Measurements from ENCODE around the gene DYNLRB1. TPM values are rescaled to one million over a fixed set of nuclear protein-coding genes. Genes with fewer than 3 reads are reported as not detected.
"Not testable (repeated sequence)": the region's sequence is repeated elsewhere in the genome, so short reads cannot be mapped to it uniquely, and the experiment has no call there.

The DYNLRB1 gene
- total and polyA plus RNA-seq, 4 donors = 15.8 to 66.9 (median 44.8) TPM

DNA sequence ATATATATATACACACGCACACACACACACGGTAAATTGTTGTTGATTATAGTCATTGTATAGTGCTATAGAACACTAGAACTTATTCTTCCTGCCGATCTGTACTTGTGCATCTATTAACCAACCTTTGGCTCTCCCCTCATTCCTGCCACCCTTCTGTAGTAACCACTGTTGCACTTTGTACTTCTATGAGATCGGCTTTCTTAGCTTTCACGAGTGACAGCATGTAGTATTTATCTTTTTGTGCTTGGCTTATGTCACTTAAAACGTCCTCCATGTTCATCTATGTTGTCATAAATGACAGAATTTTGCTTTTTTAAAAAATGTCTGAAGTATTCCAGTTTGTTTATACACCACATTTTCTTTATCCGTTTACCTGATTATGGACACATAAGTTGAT is 20.9 kb upstream of the DYNLRB1 start:
- Histone ChIP-seq H3K36me3 (ENCODE audit: control insufficient read depth in 4 of 4, insufficient read depth in 3 of 4, low read depth in 1 of 4, low read length in 3 of 4) (peaks cover 8 to 55% (median 50%) of the 10 kb centered on the region in 4 donors), H3K4me3 (ENCODE audit: low read depth in 1 of 3, low read length in 3 of 3) (no peak overlapping the region), H3K27me3 (ENCODE audit: control insufficient read depth in 4 of 4, insufficient read depth in 4 of 4, low read length in 3 of 4) (no peaks in the 10 kb centered on the region), H3K9ac (ENCODE audit: low read depth in 1 of 2, low read length in 2 of 2) (no peak overlapping the region), H3K27ac (ENCODE audit: low read depth in 1 of 2, low read length in 2 of 2) (no peak overlapping the region), H3K4me1 (ENCODE audit: control insufficient read depth in 4 of 4, insufficient read depth in 4 of 4, low read length in 3 of 4) (peaks cover 0 to 2% (median 0%) of the 10 kb centered on the region in 4 donors), H3K9me3 (ENCODE audit: control insufficient read depth in 4 of 4, low read length in 3 of 4) (no peaks in the 10 kb centered on the region)
- no peak for DNase-seq (ENCODE audit: low spot score)
- WGBS = 57% methylated on average over 7 of the region's 7 CpGs
- no peak for TF ChIP-seq FOXA2 (IDR thresholded peaks at IDR 0.05)
- TF ChIP-seq SP1 (IDR thresholded peaks at IDR 0.05) = peak; percentile 15
- TF ChIP-seq NR2F2 (IDR thresholded peaks at IDR 0.05) = no peak
- peak; percentile 41 for TF ChIP-seq HNF4G (IDR thresholded peaks at IDR 0.05)
- TF ChIP-seq GABPA (IDR thresholded peaks at IDR 0.05 in 1 of 2, conservative IDR thresholded peaks at IDR 0.05 in 1 of 2) = no peak
- TF ChIP-seq HNF4A (conservative IDR thresholded peaks at IDR 0.05) = peak; percentile 52 to 78
- TF ChIP-seq TAF1 (conservative IDR thresholded peaks at IDR 0.05) = no peak
- no peak for TF ChIP-seq RAD21 (IDR thresholded peaks at IDR 0.05)

DNA sequence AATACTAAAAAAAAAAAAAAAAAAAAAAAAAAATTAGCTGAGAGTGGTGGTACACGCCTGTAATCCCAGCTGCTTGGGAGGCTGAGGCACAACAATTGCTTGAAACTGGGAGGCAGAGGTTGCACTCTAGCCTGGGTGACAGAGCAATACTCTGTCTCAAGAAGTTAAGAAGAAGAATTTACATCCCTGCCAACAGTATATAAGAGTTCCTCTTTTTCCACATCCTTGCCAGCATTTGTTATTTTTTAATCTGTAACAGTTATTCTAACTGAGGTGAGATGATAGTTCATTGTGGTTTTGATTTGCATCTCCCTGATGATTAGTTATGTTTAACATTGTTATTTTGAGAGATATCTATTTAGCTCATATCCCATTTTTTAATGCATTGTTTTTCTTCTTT is 20.3 kb upstream of the DYNLRB1 start:
- WGBS = 100% methylated on average over 1 of the region's 1 CpG
- TF ChIP-seq SP1 (IDR thresholded peaks at IDR 0.05) = no peak
- no peak for TF ChIP-seq FOXA2 (IDR thresholded peaks at IDR 0.05)
- TF ChIP-seq EGR1 (IDR thresholded peaks at IDR 0.05; ENCODE audit: low read depth in 2 of 2) = no peak
- TF ChIP-seq RXRA (IDR thresholded peaks at IDR 0.05) = no peak
- TF ChIP-seq, protein P1, sequence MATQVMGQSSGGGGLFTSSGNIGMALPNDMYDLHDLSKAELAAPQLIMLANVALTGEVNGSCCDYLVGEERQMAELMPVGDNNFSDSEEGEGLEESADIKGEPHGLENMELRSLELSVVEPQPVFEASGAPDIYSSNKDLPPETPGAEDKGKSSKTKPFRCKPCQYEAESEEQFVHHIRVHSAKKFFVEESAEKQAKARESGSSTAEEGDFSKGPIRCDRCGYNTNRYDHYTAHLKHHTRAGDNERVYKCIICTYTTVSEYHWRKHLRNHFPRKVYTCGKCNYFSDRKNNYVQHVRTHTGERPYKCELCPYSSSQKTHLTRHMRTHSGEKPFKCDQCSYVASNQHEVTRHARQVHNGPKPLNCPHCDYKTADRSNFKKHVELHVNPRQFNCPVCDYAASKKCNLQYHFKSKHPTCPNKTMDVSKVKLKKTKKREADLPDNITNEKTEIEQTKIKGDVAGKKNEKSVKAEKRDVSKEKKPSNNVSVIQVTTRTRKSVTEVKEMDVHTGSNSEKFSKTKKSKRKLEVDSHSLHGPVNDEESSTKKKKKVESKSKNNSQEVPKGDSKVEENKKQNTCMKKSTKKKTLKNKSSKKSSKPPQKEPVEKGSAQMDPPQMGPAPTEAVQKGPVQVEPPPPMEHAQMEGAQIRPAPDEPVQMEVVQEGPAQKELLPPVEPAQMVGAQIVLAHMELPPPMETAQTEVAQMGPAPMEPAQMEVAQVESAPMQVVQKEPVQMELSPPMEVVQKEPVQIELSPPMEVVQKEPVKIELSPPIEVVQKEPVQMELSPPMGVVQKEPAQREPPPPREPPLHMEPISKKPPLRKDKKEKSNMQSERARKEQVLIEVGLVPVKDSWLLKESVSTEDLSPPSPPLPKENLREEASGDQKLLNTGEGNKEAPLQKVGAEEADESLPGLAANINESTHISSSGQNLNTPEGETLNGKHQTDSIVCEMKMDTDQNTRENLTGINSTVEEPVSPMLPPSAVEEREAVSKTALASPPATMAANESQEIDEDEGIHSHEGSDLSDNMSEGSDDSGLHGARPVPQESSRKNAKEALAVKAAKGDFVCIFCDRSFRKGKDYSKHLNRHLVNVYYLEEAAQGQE (IDR thresholded peaks at IDR 0.05) = no peak
- no peak for TF ChIP-seq JUND (IDR thresholded peaks at IDR 0.05)
- TF ChIP-seq NR2F2 (IDR thresholded peaks at IDR 0.05) = no peak
- TF ChIP-seq, protein P2, sequence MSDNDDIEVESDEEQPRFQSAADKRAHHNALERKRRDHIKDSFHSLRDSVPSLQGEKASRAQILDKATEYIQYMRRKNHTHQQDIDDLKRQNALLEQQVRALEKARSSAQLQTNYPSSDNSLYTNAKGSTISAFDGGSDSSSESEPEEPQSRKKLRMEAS (IDR thresholded peaks at IDR 0.05) = no peak
- TF ChIP-seq HNF4G (IDR thresholded peaks at IDR 0.05) = no peak
- H3K4me1 ChIP-seq (ENCODE audit: control insufficient read depth in 4 of 4, insufficient read depth in 4 of 4, low read length in 3 of 4) = peaks cover 0 to 2% (median 0%) of the 10 kb centered on the region in 4 donors
- peaks cover 7 to 55% (median 49%) of the 10 kb centered on the region in 4 donors for H3K36me3 ChIP-seq (ENCODE audit: control insufficient read depth in 4 of 4, insufficient read depth in 3 of 4, low read depth in 1 of 4, low read length in 3 of 4)
- H3K9ac ChIP-seq (ENCODE audit: low read depth in 1 of 2, low read length in 2 of 2) = no peak overlapping the region
- no peaks in the 10 kb centered on the region for H3K27me3 ChIP-seq (ENCODE audit: control insufficient read depth in 4 of 4, insufficient read depth in 4 of 4, low read length in 3 of 4)
- no peak for DNase-seq (ENCODE audit: low spot score)
- H3K27ac ChIP-seq (ENCODE audit: low read depth in 1 of 2, low read length in 2 of 2) = no peak overlapping the region
- no peaks in the 10 kb centered on the region for H3K9me3 ChIP-seq (ENCODE audit: control insufficient read depth in 4 of 4, low read length in 3 of 4)
- no peak overlapping the region for H3K4me3 ChIP-seq (ENCODE audit: low read depth in 1 of 3, low read length in 3 of 3)

DNA sequence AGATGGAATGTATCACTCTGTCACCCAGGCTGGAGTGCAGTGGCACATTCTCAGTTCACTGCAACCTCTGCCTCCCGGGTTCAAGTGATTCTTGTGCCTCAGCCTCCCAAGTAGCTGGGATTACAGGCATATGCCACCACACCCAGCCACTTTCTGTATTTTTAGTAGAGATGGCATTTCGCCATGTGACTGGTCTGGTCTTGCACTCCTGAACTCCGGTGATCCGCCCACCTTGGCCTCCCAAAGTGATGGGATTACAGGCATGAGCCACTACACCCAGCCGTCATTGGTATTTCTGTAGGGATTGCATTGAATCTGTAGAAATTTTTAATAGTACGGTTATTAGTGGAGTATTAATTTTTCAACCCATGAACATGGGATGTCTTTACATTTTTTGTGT is 18.6 kb upstream of the DYNLRB1 start:
- 98% methylated on average over 6 of the region's 6 CpGs for WGBS
- not testable (repeated sequence) for H3K27me3 ChIP-seq (ENCODE audit: control insufficient read depth in 4 of 4, insufficient read depth in 4 of 4, low read length in 3 of 4); H3K27ac ChIP-seq (ENCODE audit: low read depth in 1 of 2, low read length in 2 of 2); DNase-seq (ENCODE audit: low spot score); H3K4me1 ChIP-seq (ENCODE audit: control insufficient read depth in 4 of 4, insufficient read depth in 4 of 4, low read length in 3 of 4); H3K4me3 ChIP-seq (ENCODE audit: low read depth in 1 of 3, low read length in 3 of 3); H3K9me3 ChIP-seq (ENCODE audit: control insufficient read depth in 4 of 4, low read length in 3 of 4); H3K9ac ChIP-seq (ENCODE audit: low read depth in 1 of 2, low read length in 2 of 2)
- peaks cover 6 to 46% (median 42%) of the 10 kb centered on the region in 4 donors for H3K36me3 ChIP-seq (ENCODE audit: control insufficient read depth in 4 of 4, insufficient read depth in 3 of 4, low read depth in 1 of 4, low read length in 3 of 4)
